ES-I3 (cell line): ENCODE data around the gene TIAM2.
"Not testable (repeated sequence)": the region's sequence is repeated elsewhere in the genome, so short reads cannot be mapped to it uniquely, and the experiment has no call there.

Source experiments
- H3K36me3 ChIP-seq: 2 replicates; pipeline ENCODE4 v1.6.1; 2013; ENCODE audit warnings: mild to moderate bottlenecking, low read length, control low read depth, moderate library complexity; ENCODE audit not compliant: insufficient read depth
- H3K4me1 ChIP-seq: 2 replicates; pipeline ENCODE4 v1.6.1; 2013; ENCODE audit warnings: mild to moderate bottlenecking, control low read depth, low read length; ENCODE audit not compliant: insufficient read depth
- H3K9ac ChIP-seq: 2 replicates; pipeline ENCODE4 v1.6.1; 2013; ENCODE audit warnings: low read depth, mild to moderate bottlenecking, low read length, moderate library complexity
- H3K9me3 ChIP-seq: 2 replicates; pipeline ENCODE4 v1.6.1; 2013; ENCODE audit warnings: mild to moderate bottlenecking, low read length, moderate library complexity; ENCODE audit not compliant: control insufficient read depth, insufficient read depth

Gene TIAM2

GRCh38 chr6:155212616-155213380 is 217.7 kb downstream of the TIAM2 start:
- Histone ChIP-seq H3K9me3 (peaks cover 4% of the 10 kb centered on the region; the same call in 1 of the 2 replicates), H3K36me3 (no peaks in the 10 kb centered on the region), H3K9ac (no peak overlapping the region), H3K4me1 (no peaks in the 10 kb centered on the region)

- no peaks in the 10 kb centered on the region for H3K36me3 ChIP-seq
- no peak overlapping the region for H3K9ac ChIP-seq
- H3K9me3 ChIP-seq: peaks cover 4% of the 10 kb centered on the region; the same call in 1 of the 2 replicates
- no peaks in the 10 kb centered on the region for H3K4me1 ChIP-seq
These were observed 218.7 kb downstream of the TIAM2 start for GRCh38 chr6:155213611-155214372.

GRCh38 chr6:155215906-155216305 is 220.8 kb downstream of the TIAM2 start:
- Histone ChIP-seq H3K4me1 (no peaks in the 10 kb centered on the region), H3K9me3 (peaks cover 4% of the 10 kb centered on the region; the same call in 1 of the 2 replicates), H3K36me3 (no peaks in the 10 kb centered on the region), H3K9ac (no peak overlapping the region)

- Histone ChIP-seq H3K9me3 (peaks cover 4% of the 10 kb centered on the region; the same call in 1 of the 2 replicates), H3K4me1 (no peaks in the 10 kb centered on the region), H3K36me3 (no peaks in the 10 kb centered on the region), H3K9ac (no peak overlapping the region)
These were observed 221.4 kb downstream of the TIAM2 start for GRCh38 chr6:155216312-155217046.

- H3K9ac ChIP-seq, H3K9me3 ChIP-seq, H3K4me1 ChIP-seq: not testable (repeated sequence)
These were observed 223.6 kb downstream of the TIAM2 start for GRCh38 chr6:155218711-155219110.

GRCh38 chr6:155219299-155219698 is 224.2 kb downstream of the TIAM2 start:
- H3K36me3 ChIP-seq: no peaks in the 10 kb centered on the region
- H3K9me3 ChIP-seq: no peaks in the 10 kb centered on the region
- no peak overlapping the region for H3K9ac ChIP-seq
- H3K4me1 ChIP-seq: 0 out of 2 replicates have a peak, but pooled peaks cover 6% of the 10 kb centered on the region

More at GRCh38 chr6:155218711-155219110, 223.6 kb downstream of the TIAM2 start:
- not testable (repeated sequence) for H3K36me3 ChIP-seq

- 0 out of 2 replicates have a peak, but pooled peaks cover 6% of the 10 kb centered on the region for H3K4me1 ChIP-seq
- H3K9ac ChIP-seq: no peak overlapping the region
- no peaks in the 10 kb centered on the region for H3K9me3 ChIP-seq
- no peaks in the 10 kb centered on the region for H3K36me3 ChIP-seq
These were observed 224.8 kb downstream of the TIAM2 start for GRCh38 chr6:155219858-155220301.

GRCh38 chr6:155221086-155221485 is 226.0 kb downstream of the TIAM2 start:
- Histone ChIP-seq H3K9ac (no peak overlapping the region), H3K4me1 (0 out of 2 replicates have a peak, but pooled peaks cover 6% of the 10 kb centered on the region), H3K9me3 (no peaks in the 10 kb centered on the region), H3K36me3 (no peaks in the 10 kb centered on the region)

- Histone ChIP-seq H3K36me3 (no peaks in the 10 kb centered on the region), H3K9me3 (no peaks in the 10 kb centered on the region), H3K4me1 (peaks cover 15% of the 10 kb centered on the region), H3K9ac (no peak overlapping the region)
These were observed 227.4 kb downstream of the TIAM2 start for GRCh38 chr6:155222506-155222905.

GRCh38 chr6:155223646-155224451 is 228.7 kb downstream of the TIAM2 start:
- Histone ChIP-seq H3K9ac (no peak overlapping the region), H3K36me3 (no peaks in the 10 kb centered on the region)

GRCh38 chr6:155224618-155225017 is 229.5 kb downstream of the TIAM2 start:
- H3K9ac ChIP-seq: no peak overlapping the region
- no peaks in the 10 kb centered on the region for H3K36me3 ChIP-seq
- H3K4me1 ChIP-seq: peaks cover 15% of the 10 kb centered on the region
- H3K9me3 ChIP-seq: no peaks in the 10 kb centered on the region; the same call in 1 of the 2 replicates

More at GRCh38 chr6:155223646-155224451, 228.7 kb downstream of the TIAM2 start:
- Histone ChIP-seq H3K4me1 (peaks cover 15% of the 10 kb centered on the region), H3K9me3 (no peaks in the 10 kb centered on the region; the same call in 1 of the 2 replicates)

GRCh38 chr6:155227046-155227445 is 231.9 kb downstream of the TIAM2 start:
- no peak overlapping the region for H3K9ac ChIP-seq
- H3K9me3 ChIP-seq: no peaks in the 10 kb centered on the region; the same call in 1 of the 2 replicates
- H3K36me3 ChIP-seq: no peaks in the 10 kb centered on the region
- peaks cover 15% of the 10 kb centered on the region for H3K4me1 ChIP-seq

GRCh38 chr6:155228546-155229166 is 233.5 kb downstream of the TIAM2 start:
- no peaks in the 10 kb centered on the region for H3K36me3 ChIP-seq
- H3K9me3 ChIP-seq: no peaks in the 10 kb centered on the region; the same call in 1 of the 2 replicates
- H3K4me1 ChIP-seq: peaks cover 14% of the 10 kb centered on the region
- H3K9ac ChIP-seq: no peak overlapping the region
